ENCODE results near the gene E2F2.
A peak's percentile ranks its signal among the peaks of the same experiment; 100 is the strongest.

The E2F2 gene

DNA sequence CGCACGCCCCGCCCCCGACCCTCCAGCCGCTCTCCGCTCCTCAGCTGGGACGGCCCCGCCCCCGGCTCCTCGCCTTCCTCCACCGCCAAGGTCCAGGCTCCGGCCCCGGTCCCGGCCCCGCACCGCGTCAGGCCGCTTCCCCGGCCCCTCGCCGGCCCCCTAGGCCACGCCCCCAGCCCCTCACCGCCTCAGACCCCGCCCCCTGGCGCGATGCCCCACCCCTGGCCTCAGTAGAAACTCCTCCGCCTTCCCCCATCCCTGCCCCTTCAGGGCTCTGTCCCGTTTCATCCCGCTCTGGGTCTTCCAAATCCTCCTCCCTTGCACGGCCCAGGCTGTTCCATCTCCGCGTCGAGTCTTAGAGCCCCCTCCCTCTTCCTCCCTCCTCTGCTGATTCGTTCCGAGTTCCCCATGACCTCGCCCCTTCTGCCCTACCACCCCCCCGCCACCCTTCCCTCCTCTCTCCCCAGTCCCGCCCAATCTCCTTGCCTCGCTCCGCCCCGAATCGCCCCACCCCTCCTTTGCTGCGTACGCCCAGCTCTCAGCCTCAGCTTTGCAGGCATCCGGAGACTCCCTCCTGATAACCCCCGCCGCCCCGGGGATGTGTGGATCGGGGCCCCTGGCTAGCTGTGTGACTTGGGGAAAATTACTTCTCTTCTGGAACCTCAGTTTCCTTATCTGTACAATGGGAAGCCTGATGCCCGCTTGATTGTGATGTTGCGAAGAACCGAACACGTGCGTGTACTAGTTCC, 46.6 kb downstream of the E2F2 start:
- DNase-seq (ENCODE audit: low read depth in 2 of 2), result peak; percentile 70 to 89

DNA sequence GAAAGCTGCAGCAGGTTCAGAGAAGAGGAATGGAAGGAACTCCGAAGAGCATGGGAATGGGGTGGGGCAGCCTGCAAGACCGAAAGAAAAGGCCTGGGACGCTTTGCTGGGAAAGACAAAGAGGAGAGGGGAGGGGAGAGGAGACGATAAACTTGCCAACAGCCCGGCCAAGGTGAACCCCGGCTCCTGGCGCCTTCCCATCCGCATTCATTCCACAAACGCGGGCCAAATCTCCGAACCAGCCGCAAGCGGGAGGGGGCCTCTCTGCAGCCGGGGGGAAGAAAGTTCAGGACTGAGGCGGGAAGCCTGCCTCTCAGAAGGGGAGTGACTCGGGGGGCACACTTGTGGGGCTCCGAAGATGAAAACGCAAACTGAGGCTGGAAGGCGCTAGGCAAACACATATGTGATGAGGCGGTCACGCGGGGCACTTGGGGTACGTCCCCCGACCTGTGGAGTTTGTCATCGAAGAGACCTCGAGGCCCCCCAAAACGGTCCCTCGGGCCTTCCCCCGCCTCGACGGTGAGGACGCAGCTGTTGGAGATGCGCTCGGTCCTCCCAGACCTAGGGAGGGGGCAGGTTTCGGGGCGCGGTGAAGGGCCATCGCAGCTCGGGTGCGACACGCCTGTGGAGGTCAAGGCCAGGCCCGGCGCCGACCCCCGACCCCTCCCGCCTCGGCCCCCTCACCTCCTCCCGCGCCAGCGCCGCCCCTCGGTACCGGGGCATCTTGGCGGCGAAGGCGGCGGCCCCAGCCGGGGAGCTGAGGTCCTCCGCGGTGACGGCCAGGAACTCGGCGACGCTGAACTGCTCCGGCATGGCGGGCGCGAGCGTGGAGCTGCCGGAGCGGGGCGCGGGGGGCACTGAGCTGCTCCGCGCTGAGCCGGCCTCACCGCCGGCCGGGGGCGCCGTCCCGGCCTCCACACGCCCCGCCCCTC, 47.4 kb downstream of the E2F2 start, which contains the start of gene ASAP3:
TSS of gene ASAP3 (minus strand) at position 859 of the 932 bp plus-strand sequence. CDS start at position 813, 46 bp downstream.
- DNase-seq (ENCODE audit: low read depth in 2 of 2), result no peak

- DNase-seq (ENCODE audit: low read depth in 2 of 2), result no peak
Measured at GRCh38 chr1:23481904-23482303, 49.1 kb downstream of the E2F2 start.

GRCh38 chr1:23481026-23481597, 49.9 kb downstream of the E2F2 start:
- DNase-seq (ENCODE audit: low read depth in 2 of 2), result no peak

GRCh38 chr1:23480187-23481025, 50.6 kb downstream of the E2F2 start:
- DNase-seq (ENCODE audit: low read depth in 2 of 2), result no peak

DNA sequence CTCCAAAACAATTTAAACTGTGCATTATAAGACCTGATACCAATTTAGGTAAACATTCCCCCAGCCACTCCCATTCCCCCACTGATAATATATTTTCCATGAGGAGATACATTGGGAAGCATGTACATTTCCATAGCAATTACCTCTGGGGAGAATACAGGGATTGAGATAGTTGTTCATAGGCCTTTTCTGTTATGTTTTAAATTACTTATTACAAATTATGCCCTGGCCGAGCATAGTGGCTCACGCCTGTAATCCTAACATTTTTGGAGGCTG, 51.4 kb downstream of the E2F2 start:
- DNase-seq (ENCODE audit: low read depth in 2 of 2), result no peak

- DNase-seq (ENCODE audit: low read depth in 2 of 2), result no peak
Measured at GRCh38 chr1:23478896-23479665, 52.0 kb downstream of the E2F2 start.

GRCh38 chr1:23477359-23478144, 53.5 kb downstream of the E2F2 start:
- DNase-seq (ENCODE audit: low read depth in 2 of 2), result no peak

DNA sequence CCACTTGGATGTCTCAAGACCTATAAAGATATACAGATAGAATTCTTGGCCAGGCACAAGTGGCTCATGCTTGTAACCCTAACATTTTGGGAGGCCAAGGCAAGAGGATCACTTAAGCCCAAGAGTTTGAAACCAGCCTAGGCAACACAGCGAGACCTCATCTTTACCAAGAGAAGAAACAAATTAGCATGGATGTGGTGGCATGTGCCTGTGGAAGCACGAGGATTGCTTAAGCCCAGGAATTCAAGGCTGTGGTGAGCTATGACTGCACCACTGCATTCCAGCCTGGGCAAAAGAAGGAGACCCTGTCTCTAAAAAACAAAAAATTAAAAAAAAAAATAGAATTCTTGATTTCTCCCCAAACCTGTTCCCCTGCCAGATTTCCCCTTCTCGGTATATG, 55.4 kb downstream of the E2F2 start:
- DNase-seq (ENCODE audit: low read depth in 2 of 2), result no peak

- DNase-seq (ENCODE audit: low read depth in 2 of 2), result no peak
Measured at GRCh38 chr1:23475134-23475628, 55.9 kb downstream of the E2F2 start.

- DNase-seq (ENCODE audit: low read depth in 2 of 2), result no peak
Measured at GRCh38 chr1:23473037-23473800, 57.8 kb downstream of the E2F2 start.

GRCh38 chr1:23472351-23473036, 58.5 kb downstream of the E2F2 start:
- no peak for DNase-seq (ENCODE audit: low read depth in 2 of 2)

DNA sequence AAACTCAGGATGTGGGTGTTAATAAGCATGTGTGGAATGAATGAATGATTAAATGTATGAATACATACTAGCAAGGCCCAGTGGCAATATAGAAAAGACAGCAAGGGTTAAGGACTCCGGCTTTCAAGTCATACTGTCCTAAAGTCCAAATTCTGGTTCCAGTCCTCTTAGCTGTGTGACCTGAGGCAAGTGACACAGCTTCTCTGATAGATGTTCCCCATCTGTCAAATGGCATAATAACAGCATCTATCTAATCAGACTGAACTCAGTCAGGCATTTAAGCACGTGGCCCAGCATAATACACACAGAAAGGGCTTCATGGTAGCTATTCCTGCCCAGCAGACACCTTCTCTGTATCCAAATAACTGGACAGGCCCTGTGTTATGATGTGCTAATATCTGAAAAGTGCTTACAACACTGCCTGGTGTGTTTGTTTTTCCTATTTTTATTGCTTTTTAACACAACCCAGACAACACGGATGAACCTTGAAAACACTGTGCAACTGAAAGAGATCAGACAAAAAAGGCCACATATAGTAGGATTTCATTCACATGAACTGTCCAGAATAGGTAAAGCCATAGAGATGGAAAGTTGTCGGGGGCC, 59.5 kb downstream of the E2F2 start:
- DNase-seq (ENCODE audit: low read depth in 2 of 2), result no peak

DNA sequence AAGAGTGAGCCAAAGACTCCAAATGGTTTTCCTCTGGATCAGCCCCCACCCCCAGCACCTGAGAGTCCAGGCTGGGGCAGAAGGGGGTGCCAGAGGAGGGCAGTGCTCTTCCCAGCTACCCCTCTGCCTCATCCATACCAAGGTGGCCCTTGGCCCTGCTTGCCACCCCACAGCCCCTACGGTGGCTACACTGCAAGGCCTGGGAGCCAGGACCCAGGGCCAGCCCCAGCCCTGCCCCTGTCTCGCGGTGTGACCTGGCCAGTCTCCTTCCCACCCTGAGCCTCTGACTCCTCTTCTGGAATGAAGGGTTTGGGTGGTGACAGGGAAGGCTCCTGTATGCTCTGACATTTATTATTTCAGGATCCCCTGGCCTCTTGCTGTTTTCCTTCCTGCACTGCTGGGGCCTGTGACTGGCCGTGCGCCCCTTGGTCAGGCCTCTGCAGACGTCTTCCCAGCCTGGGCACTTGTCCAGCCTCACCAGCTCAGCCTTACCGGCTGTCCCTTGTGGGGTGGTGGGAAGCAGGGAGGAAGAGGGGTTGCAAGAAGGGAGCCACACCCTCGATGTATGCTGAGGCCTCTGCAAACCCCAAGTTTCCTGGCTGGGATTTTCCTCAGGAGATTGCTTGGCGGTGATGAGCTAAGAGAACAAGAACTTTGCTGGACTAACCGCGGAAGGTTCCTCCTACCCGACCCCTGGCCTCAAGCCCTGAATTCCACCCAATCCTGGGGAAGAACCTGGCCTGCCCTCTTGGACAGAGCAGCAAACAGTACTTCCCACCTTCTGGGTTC, 60.6 kb downstream of the E2F2 start:
- DNase-seq (ENCODE audit: low read depth in 2 of 2), result no peak

GRCh38 chr1:23469372-23469982, 61.6 kb downstream of the E2F2 start:
- no peak for DNase-seq (ENCODE audit: low read depth in 2 of 2)

DNA sequence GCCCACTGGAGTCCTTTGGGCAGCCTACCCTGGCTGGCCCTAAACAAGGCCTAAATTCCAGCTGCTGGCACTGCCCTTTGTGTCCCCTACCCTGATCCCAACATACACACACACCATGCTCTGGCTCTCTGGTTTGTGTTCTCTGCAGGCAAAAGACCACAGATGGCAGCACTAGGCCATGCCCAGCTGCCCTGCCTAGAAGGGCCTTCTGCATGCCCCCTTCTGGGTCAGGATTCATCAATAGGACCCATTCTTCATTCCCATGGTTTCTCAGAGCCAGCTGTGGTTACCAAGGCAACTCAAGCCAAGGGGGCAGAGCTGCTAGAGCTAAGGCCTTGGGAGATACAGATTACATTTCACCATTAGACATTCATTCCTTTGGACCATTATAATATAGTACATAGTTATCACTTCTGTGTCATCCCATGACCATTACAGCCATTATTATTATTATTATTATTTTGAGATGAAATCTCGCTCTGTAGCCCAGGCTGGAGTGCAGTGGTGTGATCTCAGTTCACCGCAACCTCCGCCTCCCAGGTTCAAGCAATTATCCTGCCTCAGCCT, 64.5 kb downstream of the E2F2 start:
- no peak for DNase-seq (ENCODE audit: low read depth in 2 of 2)

GRCh38 chr1:23463286-23463685, 67.7 kb downstream of the E2F2 start:
- DNase-seq (ENCODE audit: low read depth in 2 of 2), result no peak

All from stimulated activated CD4-positive, alpha-beta T cell treated with anti-CD3 and anti-CD28 coated beads, Interleukin-12 subunit alpha, Interleukin-12 subunit beta, amount 100 ng/mL, for 24 hours (primary cell).